Measurements from ENCODE around the gene GOSR2.
A peak's percentile ranks its signal among the peaks of the same experiment; 100 is the strongest.

DNA sequence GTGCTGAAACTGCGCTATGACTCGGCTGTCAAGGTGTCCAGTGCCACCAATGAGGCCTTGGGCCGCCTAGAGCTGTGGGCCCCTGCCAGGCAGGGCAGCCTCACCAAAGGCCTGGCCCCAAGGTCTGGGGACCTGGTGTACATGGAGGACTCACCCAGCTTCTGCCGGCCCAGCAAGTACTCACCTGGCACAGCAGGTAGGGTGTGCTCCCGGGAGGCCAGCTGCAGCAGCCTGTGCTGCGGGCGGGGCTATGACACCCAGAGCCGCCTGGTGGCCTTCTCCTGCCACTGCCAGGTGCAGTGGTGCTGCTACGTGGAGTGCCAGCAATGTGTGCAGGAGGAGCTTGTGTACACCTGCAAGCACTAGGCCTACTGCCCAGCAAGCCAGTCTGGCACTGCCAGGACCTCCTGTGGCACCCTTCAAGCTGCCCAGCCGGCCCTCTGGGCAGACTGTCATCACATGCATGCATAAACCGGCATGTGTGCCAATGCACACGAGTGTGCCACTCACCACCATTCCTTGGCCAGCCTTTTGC, 46.5 kb upstream of the GOSR2 start:
- TF ChIP-seq, protein P1, sequence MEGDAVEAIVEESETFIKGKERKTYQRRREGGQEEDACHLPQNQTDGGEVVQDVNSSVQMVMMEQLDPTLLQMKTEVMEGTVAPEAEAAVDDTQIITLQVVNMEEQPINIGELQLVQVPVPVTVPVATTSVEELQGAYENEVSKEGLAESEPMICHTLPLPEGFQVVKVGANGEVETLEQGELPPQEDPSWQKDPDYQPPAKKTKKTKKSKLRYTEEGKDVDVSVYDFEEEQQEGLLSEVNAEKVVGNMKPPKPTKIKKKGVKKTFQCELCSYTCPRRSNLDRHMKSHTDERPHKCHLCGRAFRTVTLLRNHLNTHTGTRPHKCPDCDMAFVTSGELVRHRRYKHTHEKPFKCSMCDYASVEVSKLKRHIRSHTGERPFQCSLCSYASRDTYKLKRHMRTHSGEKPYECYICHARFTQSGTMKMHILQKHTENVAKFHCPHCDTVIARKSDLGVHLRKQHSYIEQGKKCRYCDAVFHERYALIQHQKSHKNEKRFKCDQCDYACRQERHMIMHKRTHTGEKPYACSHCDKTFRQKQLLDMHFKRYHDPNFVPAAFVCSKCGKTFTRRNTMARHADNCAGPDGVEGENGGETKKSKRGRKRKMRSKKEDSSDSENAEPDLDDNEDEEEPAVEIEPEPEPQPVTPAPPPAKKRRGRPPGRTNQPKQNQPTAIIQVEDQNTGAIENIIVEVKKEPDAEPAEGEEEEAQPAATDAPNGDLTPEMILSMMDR (CRISPR knock-in tag; IDR thresholded peaks at IDR 0.05) = peak; percentile 95
- TF ChIP-seq ZNF451 (CRISPR knock-in tag; IDR thresholded peaks at IDR 0.05) (peak; percentile 86; the same call in 1 of the 2 replicates), ZNF30 (CRISPR knock-in tag; IDR thresholded peaks at IDR 0.05) (no peak), FIP1L1 (IDR thresholded peaks at IDR 0.05; ENCODE audit: borderline replicate concordance, insufficient read depth, low read depth, low read length) (no peak), ZNF263 (CRISPR knock-in tag; IDR thresholded peaks at IDR 0.05) (peak; percentile 96)
- TF ChIP-seq, protein P2, sequence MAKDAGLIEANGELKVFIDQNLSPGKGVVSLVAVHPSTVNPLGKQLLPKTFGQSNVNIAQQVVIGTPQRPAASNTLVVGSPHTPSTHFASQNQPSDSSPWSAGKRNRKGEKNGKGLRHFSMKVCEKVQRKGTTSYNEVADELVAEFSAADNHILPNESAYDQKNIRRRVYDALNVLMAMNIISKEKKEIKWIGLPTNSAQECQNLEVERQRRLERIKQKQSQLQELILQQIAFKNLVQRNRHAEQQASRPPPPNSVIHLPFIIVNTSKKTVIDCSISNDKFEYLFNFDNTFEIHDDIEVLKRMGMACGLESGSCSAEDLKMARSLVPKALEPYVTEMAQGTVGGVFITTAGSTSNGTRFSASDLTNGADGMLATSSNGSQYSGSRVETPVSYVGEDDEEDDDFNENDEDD (CRISPR knock-in tag; IDR thresholded peaks at IDR 0.05; ENCODE audit: borderline replicate concordance) = peak; percentile 54; the same call in 1 of the 2 replicates

All from HepG2 (cell line).